Neuronal stem cell (in vitro differentiated cells): Measurements from ENCODE around the gene TTLL8.

Source experiments
- DNase-seq: peaks from one replicate; pipeline ENCODE4 v3.0.0-alpha.2; 2013; ENCODE audit warnings: low spot score
- H2AFZ ChIP-seq: one replicate; pipeline ENCODE4 v1.6.1; 2013; ENCODE audit warnings: mild to moderate bottlenecking, low read length, inconsistent platforms
- H2AK5ac ChIP-seq: 2 replicates; pipeline ENCODE4 v1.6.1; 2013; ENCODE audit warnings: low read depth, mild to moderate bottlenecking, inconsistent platforms, low read length, moderate library complexity, mixed read lengths
- H2BK120ac ChIP-seq: 2 replicates; pipeline ENCODE4 v1.6.1; 2013; ENCODE audit warnings: low read depth, mild to moderate bottlenecking, inconsistent platforms, low read length, moderate library complexity, mixed read lengths
- H2BK12ac ChIP-seq: one replicate; pipeline ENCODE4 v1.6.1; 2013; ENCODE audit warnings: low read length, inconsistent platforms
- H2BK15ac ChIP-seq: 2 replicates; pipeline ENCODE4 v1.6.1; 2013; ENCODE audit warnings: mild to moderate bottlenecking, low read length, inconsistent platforms, mixed read lengths
- H2BK5ac ChIP-seq: one replicate; pipeline ENCODE4 v1.6.1; 2013; ENCODE audit warnings: inconsistent platforms, mild to moderate bottlenecking, low read length, moderate library complexity
- H3K14ac ChIP-seq: one replicate; pipeline ENCODE4 v1.6.1; 2013; ENCODE audit warnings: low read length, inconsistent platforms
- H3K18ac ChIP-seq: 2 replicates; pipeline ENCODE4 v1.6.1; 2013; ENCODE audit warnings: low read length, inconsistent platforms
- H3K23ac ChIP-seq: 2 replicates; pipeline ENCODE4 v1.6.1; 2013; ENCODE audit warnings: low read depth, mild to moderate bottlenecking, mixed read lengths, low read length, inconsistent platforms; ENCODE audit not compliant: poor library complexity
- H3K27ac ChIP-seq: replicated peaks from 3 replicates; pipeline ENCODE4 v1.5.1; 2013; ENCODE audit warnings: low read length, inconsistent platforms
- H3K27me3 ChIP-seq, 3 experiments: 2 replicates each; pipeline ENCODE4 v1.6.1; 2013; ENCODE audit warnings: low read length in 3 of 3, mild to moderate bottlenecking in 2 of 3, inconsistent platforms in 1 of 3, low read depth in 1 of 3, mixed read lengths in 1 of 3, moderate library complexity in 1 of 3; ENCODE audit not compliant: control insufficient read depth in 3 of 3, insufficient read depth in 3 of 3
- H3K36me3 ChIP-seq, 2 donors: replicated peaks in 1 of 2; 2 replicates each; pipeline ENCODE4 v1.6.1; 2013; ENCODE audit warnings: low read length in 2 of 2; ENCODE audit not compliant: control insufficient read depth in 2 of 2, insufficient read depth in 2 of 2
- H3K4ac ChIP-seq: 2 replicates; pipeline ENCODE4 v1.6.1; 2013; ENCODE audit warnings: inconsistent platforms, mild to moderate bottlenecking, low read length, moderate library complexity
- H3K4me1 ChIP-seq, 2 donors: 1 replicate in 1 of 2; 2 replicates in 1 of 2; pipeline ENCODE4 v1.6.1; 2013; ENCODE audit warnings: low read length in 2 of 2, low read depth in 1 of 2; ENCODE audit not compliant: control insufficient read depth in 2 of 2, insufficient read depth in 1 of 2
- H3K4me2 ChIP-seq: one replicate; pipeline ENCODE4 v1.6.1; 2013; ENCODE audit warnings: mild to moderate bottlenecking, low read length, inconsistent platforms; ENCODE audit not compliant: insufficient read depth, poor library complexity, severe bottlenecking
- H3K4me3 ChIP-seq, 2 donors: 2 replicates each; pipeline ENCODE4 v1.5.1; 2013; ENCODE audit warnings: low read length in 2 of 2, mild to moderate bottlenecking in 2 of 2, inconsistent platforms in 1 of 2, moderate library complexity in 1 of 2
- H3K79me1 ChIP-seq: one replicate; pipeline ENCODE4 v1.6.1; 2013; ENCODE audit warnings: low read depth, mild to moderate bottlenecking, inconsistent platforms, low read length, moderate library complexity
- H3K9ac ChIP-seq: one replicate; pipeline ENCODE4 v1.6.1; 2013; ENCODE audit warnings: mild to moderate bottlenecking, low read depth, low read length, inconsistent platforms; ENCODE audit not compliant: poor library complexity
- H3K9me3 ChIP-seq, 2 donors: replicated peaks in 1 of 2; 2 replicates each; pipeline versions ENCODE3 to v1.6.1; 2013; ENCODE audit warnings: low read length in 2 of 2, mild to moderate bottlenecking in 2 of 2, inconsistent platforms in 1 of 2, low read depth in 1 of 2, mixed read lengths in 1 of 2, moderate library complexity in 1 of 2; ENCODE audit not compliant: control insufficient read depth in 2 of 2, insufficient read depth in 1 of 2
- H4K8ac ChIP-seq: one replicate; pipeline ENCODE4 v1.6.1; 2013; ENCODE audit warnings: low read depth, mild to moderate bottlenecking, inconsistent platforms, low read length, moderate library complexity
- H4K91ac ChIP-seq: one replicate; pipeline ENCODE4 v1.6.1; 2013; ENCODE audit warnings: low read length, low read depth, mild to moderate bottlenecking, inconsistent platforms; ENCODE audit not compliant: poor library complexity
- WGBS, 2 donors: extraction: QIAGEN DNeasy Blood & Tissue Kit; methylation state at CpG; one replicate each; pipeline ENCODE4 v1.1.7; 2013; ENCODE audit warnings: missing lambda C conversion rate in 2 of 2, mixed read lengths in 1 of 2; ENCODE audit not compliant: insufficient read length in 2 of 2, insufficient replicate concordance in 1 of 2; ENCODE audit errors: extremely low coverage in 2 of 2; 5-methylcytosine and 5-hydroxymethylcytosine counted together

The TTLL8 gene

GRCh38 chr22:50104141-50104544 lies 46.0 kb upstream of the TTLL8 start:
- Histone ChIP-seq H2AK5ac (no peak overlapping the region), H3K4me3 (no peak overlapping the region), H3K14ac (peak overlapping the region; percentile 31), H3K4me1 (peaks cover 2 to 11% of the 10 kb centered on the region in 2 donors), H3K18ac (peak overlapping the region; percentile 76), H4K91ac (no peak overlapping the region), H2BK12ac (peak overlapping the region; percentile 84), H2AFZ (peak overlapping the region; percentile 25), H3K36me3 (no peaks in the 10 kb centered on the region), H3K79me1 (no peaks in the 10 kb centered on the region), H2BK120ac (no peak overlapping the region), H3K27ac (no peak overlapping the region), H3K4me2 (no peak overlapping the region), H2BK5ac (no peak overlapping the region), H3K4ac (no peak overlapping the region), H3K9ac (no peak overlapping the region), H2BK15ac (no peak overlapping the region), H4K8ac (no peak overlapping the region), H3K9me3 (no peaks in the 10 kb centered on the region), H3K27me3 (peaks cover 0 to under 1% (median 0%) of the 10 kb centered on the region in 3 experiments), H3K23ac (no peak overlapping the region)
- no peak for DNase-seq
- WGBS, 2 donors = no CpG with 5 or more reads among the region's 6 CpGs

- Histone ChIP-seq H2BK5ac (peak overlapping the region; percentile 6), H2BK15ac (no peak overlapping the region), H2BK12ac (no peak overlapping the region), H3K4me3 (peak overlapping the region in 1 of 2 donors; percentile 52), H3K9me3 (no peaks in the 10 kb centered on the region), H2AK5ac (peak overlapping the region; percentile 68), H2AFZ (no peak overlapping the region), H3K4me2 (no peak overlapping the region), H3K4me1 (peaks cover 2 to 11% of the 10 kb centered on the region in 2 donors), H4K91ac (no peak overlapping the region), H3K27me3 (peaks cover 0 to 2% (median 0%) of the 10 kb centered on the region in 3 experiments), H3K36me3 (no peaks in the 10 kb centered on the region), H3K23ac (no peak overlapping the region), H3K14ac (no peak overlapping the region), H4K8ac (no peak overlapping the region), H3K9ac (peak overlapping the region; percentile 55), H3K4ac (no peak overlapping the region), H3K79me1 (no peaks in the 10 kb centered on the region), H3K18ac (peak overlapping the region; percentile 67), H2BK120ac (peak overlapping the region; percentile 82), H3K27ac (no peak overlapping the region)
- WGBS, 2 donors = no CpG with 5 or more reads among the region's 11 CpGs
- DNase-seq = no peak
These were observed 44.8 kb upstream of the TTLL8 start for GRCh38 chr22:50102946-50103345.

- H3K9ac ChIP-seq = no peak overlapping the region
- no peak overlapping the region for H3K23ac ChIP-seq
- H3K4me1 ChIP-seq = peaks cover 2 to 11% of the 10 kb centered on the region in 2 donors
- no peak overlapping the region for H3K4me3 ChIP-seq
- no peak overlapping the region for H2BK15ac ChIP-seq
- H3K14ac ChIP-seq = no peak overlapping the region
- no peak overlapping the region for H2BK5ac ChIP-seq
- no peak overlapping the region for H4K91ac ChIP-seq
- no CpG with 5 or more reads among the region's 10 CpGs for WGBS, 2 donors
- no peak overlapping the region for H3K27ac ChIP-seq
- H3K79me1 ChIP-seq = no peaks in the 10 kb centered on the region
- no peak overlapping the region for H2BK12ac ChIP-seq
- H2BK120ac ChIP-seq = no peak overlapping the region
- no peak overlapping the region for H2AFZ ChIP-seq
- H2AK5ac ChIP-seq = no peak overlapping the region
- no peaks in the 10 kb centered on the region for H3K9me3 ChIP-seq
- no peaks in the 10 kb centered on the region for H3K36me3 ChIP-seq
- H3K27me3 ChIP-seq = peaks cover 0 to 2% (median 0%) of the 10 kb centered on the region in 3 experiments
- H3K18ac ChIP-seq = no peak overlapping the region
- H3K4ac ChIP-seq = no peak overlapping the region
- DNase-seq = no peak
- H4K8ac ChIP-seq = no peak overlapping the region
- H3K4me2 ChIP-seq = no peak overlapping the region
These were observed 43.9 kb upstream of the TTLL8 start for GRCh38 chr22:50101870-50102565.

- Histone ChIP-seq H2BK120ac (no peak overlapping the region), H4K91ac (no peak overlapping the region)
- WGBS, 2 donors = no CpG with 5 or more reads among the region's 3 CpGs
These were observed 40.0 kb upstream of the TTLL8 start for GRCh38 chr22:50098052-50098451.

More at GRCh38 chr22:50098052-50098451, 40.0 kb upstream of the TTLL8 start:
- H3K4me3 ChIP-seq = no peak overlapping the region
- DNase-seq = no peak
- no peak overlapping the region for H3K14ac ChIP-seq
- H3K4me2 ChIP-seq = no peak overlapping the region
- H3K9me3 ChIP-seq = no peaks in the 10 kb centered on the region
- H3K4ac ChIP-seq = no peak overlapping the region
- H3K36me3 ChIP-seq = no peaks in the 10 kb centered on the region
- H2BK15ac ChIP-seq = no peak overlapping the region
- no peaks in the 10 kb centered on the region for H3K4me1 ChIP-seq
- no peak overlapping the region for H3K18ac ChIP-seq
- no peak overlapping the region for H3K27ac ChIP-seq
- H2AFZ ChIP-seq = no peak overlapping the region
- peaks cover 0 to 2% (median 0%) of the 10 kb centered on the region in 3 experiments for H3K27me3 ChIP-seq
- H3K23ac ChIP-seq = no peak overlapping the region
- H3K9ac ChIP-seq = no peak overlapping the region
- H2BK5ac ChIP-seq = no peak overlapping the region
- H2AK5ac ChIP-seq = no peak overlapping the region
- no peaks in the 10 kb centered on the region for H3K79me1 ChIP-seq
- no peak overlapping the region for H4K8ac ChIP-seq
- no peak overlapping the region for H2BK12ac ChIP-seq
